Mesendoderm (in vitro differentiated cells): ENCODE results near the gene RC3H1.

Source experiments
- DNase-seq: peaks from one replicate; pipeline ENCODE4 v3.0.0; 2013
- H2AK5ac ChIP-seq: 2 replicates; pipeline ENCODE4 v1.6.1; 2013; ENCODE audit warnings: low read length, inconsistent platforms
- H2BK120ac ChIP-seq: 2 replicates; pipeline ENCODE4 v1.6.1; 2013; ENCODE audit warnings: low read depth, mild to moderate bottlenecking, low read length, moderate library complexity, mixed read lengths
- H2BK15ac ChIP-seq: replicated peaks from 2 replicates; pipeline ENCODE4 v1.6.1; 2013; ENCODE audit warnings: low read depth, mild to moderate bottlenecking, moderate library complexity
- H2BK5ac ChIP-seq: 2 replicates; pipeline ENCODE4 v1.6.1; 2013; ENCODE audit warnings: low read length, inconsistent platforms
- H3K18ac ChIP-seq: 2 replicates; pipeline ENCODE4 v1.6.1; 2013; ENCODE audit warnings: mild to moderate bottlenecking, low read length, mixed read lengths
- H3K23ac ChIP-seq: one replicate; pipeline ENCODE4 v1.6.1; 2013; ENCODE audit warnings: low read length
- H3K27ac ChIP-seq: 2 replicates; pipeline ENCODE4 v1.5.1; 2013; ENCODE audit warnings: low read depth, mild to moderate bottlenecking, inconsistent platforms, low read length, moderate library complexity
- H3K27me3 ChIP-seq: 2 replicates; pipeline ENCODE4 v1.6.1; 2013; ENCODE audit warnings: low read length, control low read depth, mild to moderate bottlenecking, inconsistent platforms; ENCODE audit not compliant: insufficient read depth, poor library complexity
- H3K36me3 ChIP-seq: 2 replicates; pipeline ENCODE4 v1.6.1; 2013; ENCODE audit warnings: low read length, inconsistent platforms; ENCODE audit not compliant: control insufficient read depth, insufficient read depth
- H3K4ac ChIP-seq: one replicate; pipeline ENCODE4 v1.6.1; 2013; ENCODE audit warnings: low read depth, mild to moderate bottlenecking, low read length, moderate library complexity
- H3K4me1 ChIP-seq: 2 replicates; pipeline ENCODE4 v1.6.1; 2013; ENCODE audit warnings: low read depth, low read length, inconsistent platforms; ENCODE audit not compliant: control insufficient read depth
- H3K4me2 ChIP-seq: 2 replicates; pipeline ENCODE4 v1.6.1; 2013; ENCODE audit warnings: low read length
- H3K4me3 ChIP-seq: 2 replicates; pipeline ENCODE4 v1.5.1; 2013; ENCODE audit warnings: mild to moderate bottlenecking, low read length
- H3K56ac ChIP-seq: one replicate; pipeline ENCODE4 v1.6.1; 2013; ENCODE audit warnings: low read length
- H3K79me1 ChIP-seq: 2 replicates; pipeline ENCODE4 v1.6.1; 2013; ENCODE audit warnings: low read length, inconsistent platforms
- H3K79me2 ChIP-seq: 2 replicates; pipeline ENCODE4 v1.6.1; 2013; ENCODE audit warnings: mild to moderate bottlenecking, low read length; ENCODE audit not compliant: control insufficient read depth, insufficient read depth
- H3K9ac ChIP-seq: 2 replicates; pipeline ENCODE4 v1.6.1; 2013; ENCODE audit warnings: low read length, inconsistent platforms
- H4K5ac ChIP-seq: one replicate; pipeline ENCODE4 v1.6.1; 2013; ENCODE audit warnings: low read length
- H4K8ac ChIP-seq: one replicate; pipeline ENCODE4 v1.6.1; 2013; ENCODE audit warnings: low read depth, mild to moderate bottlenecking, control low read depth, low read length, moderate library complexity
- WGBS: extraction: QIAGEN DNeasy Blood & Tissue Kit; methylation state at CpG from one replicate; pipeline ENCODE4 v1.1.7; 2013; ENCODE audit warnings: low lambda C conversion rate, missing lambda C conversion rate; ENCODE audit not compliant: insufficient coverage; ENCODE audit errors: extremely low coverage; 5-methylcytosine and 5-hydroxymethylcytosine counted together

The RC3H1 gene

DNA sequence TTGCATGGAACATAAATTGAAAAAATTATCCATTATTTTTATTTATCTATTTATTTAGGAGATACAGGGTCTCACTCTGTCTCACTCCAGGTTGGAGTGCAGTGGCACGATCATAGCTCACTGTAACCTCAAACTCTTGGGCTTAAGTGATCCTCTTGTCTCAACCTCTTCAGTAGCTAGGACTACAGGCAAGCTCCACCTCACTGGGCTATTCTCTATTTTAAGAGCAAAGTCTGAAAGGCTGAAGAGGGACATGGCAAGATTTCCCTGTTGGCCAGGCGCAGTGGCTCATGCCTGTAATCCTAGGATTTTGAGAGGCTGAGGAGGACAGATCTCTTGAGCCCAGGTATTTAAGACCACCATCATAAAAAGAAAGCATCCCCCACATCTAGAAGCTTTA lies 14.0 kb upstream of the RC3H1 start:
- Histone ChIP-seq H3K56ac (no peak overlapping the region), H3K79me1 (no peaks in the 10 kb centered on the region), H3K36me3 (no peaks in the 10 kb centered on the region), H2AK5ac (no peak overlapping the region), H3K4ac (no peak overlapping the region), H2BK15ac (no peak overlapping the region), H3K18ac (no peak overlapping the region), H3K9ac (no peak overlapping the region), H3K27ac (no peak overlapping the region), H3K79me2 (no peaks in the 10 kb centered on the region), H2BK5ac (no peak overlapping the region), H4K5ac (no peak overlapping the region), H3K27me3 (no peaks in the 10 kb centered on the region), H2BK120ac (no peak overlapping the region), H3K4me3 (no peak overlapping the region), H3K4me2 (no peak overlapping the region), H3K4me1 (no peaks in the 10 kb centered on the region), H4K8ac (no peak overlapping the region), H3K23ac (no peak overlapping the region)
- no peak for DNase-seq
- no CpG with 5 or more reads among the region's 2 CpGs for WGBS

DNA sequence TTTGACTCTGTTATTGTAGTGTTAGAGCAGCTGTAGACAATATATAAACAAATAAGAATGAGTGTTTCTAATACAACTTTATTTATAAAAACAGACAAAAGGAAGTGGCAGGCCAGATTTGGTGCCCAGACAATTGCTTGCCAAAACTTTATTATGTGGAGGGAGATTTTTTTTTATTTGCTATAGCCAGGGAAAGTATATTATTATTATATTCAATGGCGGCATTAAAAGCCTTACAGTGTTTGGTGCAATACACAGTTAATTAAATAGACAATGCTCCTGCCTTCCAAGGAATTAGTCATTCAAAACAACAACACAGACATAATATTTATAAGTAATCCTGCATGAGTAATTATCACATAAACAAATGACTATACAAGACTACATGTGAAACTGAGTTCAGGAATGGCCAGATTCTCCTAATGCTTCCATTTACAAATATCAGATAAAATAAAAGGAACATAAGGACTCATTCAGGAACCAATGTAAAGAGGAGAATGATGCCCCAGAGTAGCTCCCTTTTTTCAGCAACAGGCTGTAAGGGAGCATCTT lies 10.6 kb upstream of the RC3H1 start:
- no peaks in the 10 kb centered on the region for H3K36me3 ChIP-seq
- H3K27me3 ChIP-seq, result no peaks in the 10 kb centered on the region
- no peak overlapping the region for H2BK120ac ChIP-seq
- no peak overlapping the region for H3K4me3 ChIP-seq
- H3K18ac ChIP-seq, result no peak overlapping the region
- H3K56ac ChIP-seq, result no peak overlapping the region
- H3K23ac ChIP-seq, result no peak overlapping the region
- no peak overlapping the region for H3K4me2 ChIP-seq
- no CpG with 5 or more reads among the region's 1 CpG for WGBS
- no peak overlapping the region for H3K9ac ChIP-seq
- H4K5ac ChIP-seq, result no peak overlapping the region
- no peaks in the 10 kb centered on the region for H3K79me1 ChIP-seq
- H3K79me2 ChIP-seq, result no peaks in the 10 kb centered on the region
- H3K27ac ChIP-seq, result no peak overlapping the region
- H4K8ac ChIP-seq, result no peak overlapping the region
- no peaks in the 10 kb centered on the region for H3K4me1 ChIP-seq
- no peak overlapping the region for H3K4ac ChIP-seq
- no peak for DNase-seq
- H2BK15ac ChIP-seq, result no peak overlapping the region
- H2BK5ac ChIP-seq, result no peak overlapping the region
- no peak overlapping the region for H2AK5ac ChIP-seq

DNA sequence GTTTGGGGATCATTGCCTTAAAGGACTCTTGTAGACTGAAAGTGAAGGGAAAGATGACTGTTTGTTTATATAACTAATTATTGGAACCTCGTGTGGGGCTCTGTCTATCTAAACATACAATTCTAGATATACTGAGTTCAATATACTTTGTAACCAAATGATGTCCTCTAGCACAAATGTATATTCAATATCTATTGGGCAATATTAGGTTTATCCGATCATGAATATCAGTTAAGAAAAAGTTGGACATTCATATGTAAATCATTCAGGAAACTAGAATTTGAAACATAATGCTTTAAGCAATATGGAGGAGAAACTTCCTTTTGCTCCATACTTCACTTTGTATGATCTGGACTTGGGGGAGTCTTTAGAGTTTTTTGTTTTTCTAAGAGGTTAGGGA lies 8.9 kb upstream of the RC3H1 start:
- Histone ChIP-seq H3K4me3 (no peak overlapping the region), H2BK5ac (no peak overlapping the region), H2BK120ac (no peak overlapping the region), H3K56ac (no peak overlapping the region), H2AK5ac (no peak overlapping the region), H4K8ac (no peak overlapping the region), H3K4ac (no peak overlapping the region), H4K5ac (no peak overlapping the region), H3K27ac (no peak overlapping the region), H3K4me1 (no peaks in the 10 kb centered on the region), H3K9ac (no peak overlapping the region), H3K4me2 (no peak overlapping the region), H3K79me1 (no peaks in the 10 kb centered on the region), H2BK15ac (no peak overlapping the region), H3K23ac (no peak overlapping the region), H3K27me3 (no peaks in the 10 kb centered on the region), H3K79me2 (no peaks in the 10 kb centered on the region), H3K18ac (no peak overlapping the region), H3K36me3 (no peaks in the 10 kb centered on the region)
- no peak for DNase-seq
- no CpG with 5 or more reads among the region's 2 CpGs for WGBS

DNA sequence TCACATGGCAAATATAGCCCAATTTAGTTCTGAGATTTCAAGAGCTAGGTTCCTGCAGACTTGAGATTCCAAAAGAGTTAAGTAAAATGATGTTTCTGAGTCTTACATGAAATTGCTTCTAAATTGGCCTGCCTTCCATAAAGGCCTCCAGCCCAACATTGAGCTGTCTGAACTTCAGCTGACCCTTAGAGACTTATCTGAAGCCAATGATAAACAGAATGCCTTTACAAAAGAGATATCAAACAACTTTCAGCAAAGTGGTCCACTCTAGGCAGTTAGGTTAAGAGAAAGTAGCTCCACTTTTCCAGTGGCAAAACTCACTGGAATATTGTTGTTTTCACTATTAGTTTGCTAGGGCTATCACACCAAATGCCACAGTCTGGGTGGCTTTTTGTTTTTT lies 6.3 kb upstream of the RC3H1 start:
- no peak overlapping the region for H4K8ac ChIP-seq
- H3K4me1 ChIP-seq, result no peaks in the 10 kb centered on the region
- H3K4me2 ChIP-seq, result no peak overlapping the region
- H3K4me3 ChIP-seq, result no peak overlapping the region
- H3K27me3 ChIP-seq, result no peaks in the 10 kb centered on the region
- no peak overlapping the region for H3K56ac ChIP-seq
- H3K18ac ChIP-seq, result no peak overlapping the region
- H3K4ac ChIP-seq, result no peak overlapping the region
- H2AK5ac ChIP-seq, result no peak overlapping the region
- no peak overlapping the region for H2BK120ac ChIP-seq
- no peak overlapping the region for H3K9ac ChIP-seq
- no peaks in the 10 kb centered on the region for H3K36me3 ChIP-seq
- no peak overlapping the region for H3K27ac ChIP-seq
- DNase-seq, result no peak
- H2BK5ac ChIP-seq, result no peak overlapping the region
- H4K5ac ChIP-seq, result no peak overlapping the region
- H2BK15ac ChIP-seq, result no peak overlapping the region
- H3K79me1 ChIP-seq, result no peaks in the 10 kb centered on the region
- H3K23ac ChIP-seq, result no peak overlapping the region
- H3K79me2 ChIP-seq, result no peaks in the 10 kb centered on the region

DNA sequence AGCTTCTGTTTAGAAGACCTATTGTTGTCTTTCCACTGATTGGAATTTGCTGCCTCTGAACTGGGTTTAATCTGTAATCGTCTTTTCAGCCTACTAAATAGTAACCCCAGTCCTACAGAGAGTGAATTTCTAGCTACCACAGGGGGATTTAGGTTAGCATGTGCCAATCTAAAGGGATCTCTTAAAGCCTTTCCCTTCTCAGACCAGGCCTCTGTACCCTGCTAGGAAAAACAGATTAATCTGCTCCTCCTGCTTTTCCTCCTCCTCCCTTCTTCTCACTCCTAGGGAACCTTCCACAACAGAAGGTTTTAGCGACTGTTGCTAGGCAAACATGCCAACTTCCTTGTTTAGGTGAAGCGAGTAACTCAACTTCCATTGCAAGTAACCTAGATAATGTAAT lies 1.3 kb upstream of the RC3H1 start:
- peak overlapping the region; percentile 64 for H2BK120ac ChIP-seq
- peak; percentile 98 for DNase-seq

DNA sequence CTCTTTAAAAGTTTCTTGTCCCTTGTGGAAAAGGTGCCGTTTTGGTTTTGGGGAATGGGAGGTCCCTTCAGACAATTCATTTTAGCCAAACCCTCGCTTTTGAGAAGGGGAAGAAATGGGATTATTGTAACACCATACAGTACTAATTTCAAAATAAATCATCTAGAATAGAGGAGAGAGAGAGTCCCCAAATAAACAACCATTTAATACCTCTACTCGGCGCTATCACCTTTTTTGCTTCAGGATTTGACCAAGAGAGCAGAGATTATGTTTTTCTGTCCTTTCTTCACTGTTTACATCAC lies 770 bp upstream of the RC3H1 start:
- Histone ChIP-seq H3K18ac (peak overlapping the region; percentile 81), H2AK5ac (no peak overlapping the region), H2BK120ac (no peak overlapping the region), H4K8ac (peak overlapping the region; percentile 43), H3K4me3 (no peak overlapping the region), H3K79me1 (peaks cover 2% of the 10 kb centered on the region), H2BK15ac (no peak overlapping the region), H3K4ac (no peak overlapping the region), H3K4me2 (peak overlapping the region; percentile 47), H3K36me3 (no peaks in the 10 kb centered on the region), H2BK5ac (peak overlapping the region; percentile 96), H3K27ac (peak overlapping the region; percentile 83), H3K27me3 (no peaks in the 10 kb centered on the region), H3K9ac (peak overlapping the region; percentile 97), H3K23ac (no peak overlapping the region), H3K4me1 (peaks cover 2% of the 10 kb centered on the region), H4K5ac (no peak overlapping the region), H3K79me2 (peaks cover 25% of the 10 kb centered on the region), H3K56ac (peak overlapping the region; percentile 97)
- no CpG with 5 or more reads among the region's 4 CpGs for WGBS
- DNase-seq, result no peak

More for the DNA sequence above, 1.3 kb upstream of the RC3H1 start:
- Histone ChIP-seq H3K79me1 (peaks cover 2% of the 10 kb centered on the region), H2BK5ac (no peak overlapping the region), H3K4me1 (peaks cover 2% of the 10 kb centered on the region), H3K56ac (peak overlapping the region; percentile 6), H3K23ac (no peak overlapping the region), H3K36me3 (no peaks in the 10 kb centered on the region), H4K5ac (no peak overlapping the region), H2AK5ac (no peak overlapping the region), H4K8ac (no peak overlapping the region), H3K18ac (no peak overlapping the region), H3K79me2 (peaks cover 22% of the 10 kb centered on the region), H3K27ac (peak overlapping the region; percentile 46), H3K4ac (no peak overlapping the region), H2BK15ac (no peak overlapping the region), H3K4me2 (no peak overlapping the region), H3K9ac (peak overlapping the region; percentile 12), H3K27me3 (no peaks in the 10 kb centered on the region), H3K4me3 (no peak overlapping the region)
- WGBS, result no CpG with 5 or more reads among the region's 3 CpGs
